IMR-90 (cell line): Measurements from ENCODE around the gene NDUFB10. TPM values are rescaled to one million over a fixed set of nuclear protein-coding genes. Genes with fewer than 3 reads are reported as not detected.

Source experiments
- ATAC-seq: fragments of 200-7000 bp; cut with Tn5 transposase; 2 replicates; pipeline ENCODE4 v1.9.1; 2020; ENCODE audit warnings: low read depth, mild to moderate bottlenecking, moderate library complexity
- BruUV-seq: library from RNA; stranded (reverse); fragments of 400-500 nt; replicated peaks from 2 replicates; lab custom pipeline; 2021; lab: Mats Ljungman, UMichigan
- CTCF ChIA-PET: fragments of 300-600 bp; formaldehyde crosslinking; extraction: SDS; loops from one replicate; lab custom pipeline; 2021; ENCODE audit warnings: antibody characterized with exemption; lab: Yijun Ruan, JAX
- POLR2A ChIA-PET: fragments of 300-600 bp; sonication (Branson Sonifier 250); formaldehyde crosslinking; loops from one replicate; lab custom pipeline; 2022; ENCODE audit warnings: antibody characterized with exemption; ENCODE audit not compliant: unreplicated experiment; lab: Charles Lee
- DNase-seq: peaks from one replicate; pipeline ENCODE4 v3.0.0; 2013
- H2AFZ ChIP-seq: replicated peaks from 2 replicates; pipeline ENCODE3; 2013; ENCODE audit warnings: low read length, mild to moderate bottlenecking; ENCODE audit not compliant: poor library complexity
- H2AK5ac ChIP-seq: 2 replicates; pipeline ENCODE4 v1.6.1; 2013; ENCODE audit warnings: low read depth, low read length, inconsistent platforms
- H2AK9ac ChIP-seq: replicated peaks from 2 replicates; pipeline ENCODE3; 2013; ENCODE audit warnings: mild to moderate bottlenecking, low read depth, low read length, moderate library complexity; ENCODE audit not compliant: poor library complexity
- H2BK120ac ChIP-seq: 2 replicates; pipeline ENCODE4 v1.6.1; 2013; ENCODE audit warnings: low read depth, low read length, inconsistent platforms
- H2BK15ac ChIP-seq: 3 replicates; pipeline ENCODE4 v1.6.1; 2013; ENCODE audit warnings: low read depth, low read length, inconsistent platforms
- H2BK20ac ChIP-seq: 2 replicates; pipeline ENCODE4 v1.6.1; 2013; ENCODE audit warnings: low read depth, mild to moderate bottlenecking, inconsistent platforms, low read length, moderate library complexity
- H2BK5ac ChIP-seq: 2 replicates; pipeline ENCODE4 v1.6.1; 2013; ENCODE audit warnings: mild to moderate bottlenecking, low read depth, low read length, inconsistent platforms; ENCODE audit not compliant: poor library complexity, severe bottlenecking
- H3K14ac ChIP-seq: replicated peaks from 2 replicates; pipeline ENCODE4 v1.6.1; 2013; ENCODE audit warnings: low read depth, low read length, inconsistent platforms
- H3K18ac ChIP-seq: 2 replicates; pipeline ENCODE4 v1.6.1; 2013; ENCODE audit warnings: low read depth, low read length, control low read depth
- H3K23ac ChIP-seq: 2 replicates; pipeline ENCODE4 v1.6.1; 2013; ENCODE audit warnings: low read depth, low read length, inconsistent platforms
- H3K27ac ChIP-seq: 2 replicates; pipeline ENCODE4 v1.5.1; 2013; ENCODE audit warnings: mild to moderate bottlenecking, control low read depth, low read length; ENCODE audit not compliant: insufficient read depth
- H3K27me3 ChIP-seq: 2 replicates; pipeline ENCODE4 v1.6.1; 2013; ENCODE audit warnings: low read length; ENCODE audit not compliant: control insufficient read depth, insufficient read depth
- H3K36me3 ChIP-seq: 2 replicates; pipeline ENCODE4 v1.6.1; 2013; ENCODE audit warnings: low read length, mixed read lengths; ENCODE audit not compliant: control insufficient read depth, insufficient read depth
- H3K4ac ChIP-seq: 2 replicates; pipeline ENCODE4 v1.6.1; 2013; ENCODE audit warnings: low read depth, low read length, inconsistent platforms
- H3K4me1 ChIP-seq: 2 replicates; pipeline ENCODE4 v1.6.1; 2013; ENCODE audit warnings: low read length, mixed read lengths; ENCODE audit not compliant: control insufficient read depth, insufficient read depth
- H3K4me2 ChIP-seq: 2 replicates; pipeline ENCODE4 v1.6.1; 2013; ENCODE audit warnings: low read depth, mild to moderate bottlenecking, control low read depth, low read length, moderate library complexity
- H3K4me3 ChIP-seq: 2 replicates; pipeline ENCODE4 v1.5.1; 2013; ENCODE audit warnings: low read depth, mild to moderate bottlenecking, control low read depth, low read length, moderate library complexity; ENCODE audit not compliant: insufficient read depth
- H3K56ac ChIP-seq: 2 replicates; pipeline ENCODE4 v1.6.1; 2013; ENCODE audit warnings: low read length, inconsistent platforms; ENCODE audit not compliant: insufficient read depth; ENCODE audit errors: extremely low read depth
- H3K79me1 ChIP-seq, 2 experiments: 2 replicates each; pipeline ENCODE4 v1.6.1; 2013; ENCODE audit warnings: low read length in 2 of 2, inconsistent platforms in 1 of 2, low read depth in 1 of 2
- H3K9ac ChIP-seq: 2 replicates; pipeline ENCODE4 v1.6.1; 2013; ENCODE audit warnings: low read depth, low read length, control low read depth
- H3K9me1 ChIP-seq: 2 replicates; pipeline ENCODE4 v1.6.1; 2013; ENCODE audit warnings: low read length, inconsistent platforms; ENCODE audit not compliant: insufficient read depth
- H3K9me3 ChIP-seq: 2 replicates; pipeline ENCODE4 v1.6.1; 2013; ENCODE audit warnings: low read length; ENCODE audit not compliant: control insufficient read depth, insufficient read depth
- H4K20me1 ChIP-seq: 2 replicates; pipeline ENCODE4 v1.6.1; 2013; ENCODE audit warnings: low read length, inconsistent platforms; ENCODE audit not compliant: insufficient read depth
- H4K5ac ChIP-seq: 2 replicates; pipeline ENCODE4 v1.6.1; 2013; ENCODE audit warnings: mild to moderate bottlenecking, low read depth, low read length, control low read depth
- H4K8ac ChIP-seq, 2 experiments: 2 replicates each; pipeline ENCODE4 v1.6.1; 2013; ENCODE audit warnings: low read depth in 2 of 2, low read length in 2 of 2, control low read depth in 1 of 2, inconsistent platforms in 1 of 2
- H4K91ac ChIP-seq: 2 replicates; pipeline ENCODE4 v1.6.1; 2013; ENCODE audit warnings: low read depth, low read length, inconsistent platforms; ENCODE audit not compliant: insufficient read depth
- CEBPB ChIP-seq: IDR thresholded peaks from 2 replicates; pipeline ENCODE4 v1.6.1; 2012; ENCODE audit warnings: low read depth, low read length, improper control_type of control experiment
- CHD1 ChIP-seq: IDR thresholded peaks from 2 replicates; pipeline ENCODE4 v1.6.1; 2012; ENCODE audit warnings: low read depth, low read length, improper control_type of control experiment
- MAFK ChIP-seq: IDR thresholded peaks from 2 replicates; pipeline ENCODE4 v1.6.1; 2012; ENCODE audit warnings: low read depth, low read length, improper control_type of control experiment
- NFE2L2 ChIP-seq: fragments of 150-350 bp; IDR thresholded peaks from 2 replicates; pipeline ENCODE4 v1.6.1; 2016; ENCODE audit warnings: low read depth, mild to moderate bottlenecking, low read length
- POLR2A ChIP-seq: IDR thresholded peaks from 2 replicates; pipeline ENCODE4 v1.6.1; 2012; ENCODE audit warnings: mild to moderate bottlenecking, low read depth, low read length
- RAD21 ChIP-seq: IDR thresholded peaks from 2 replicates; pipeline ENCODE4 v1.6.1; 2012; ENCODE audit warnings: low read length, improper control_type of control experiment
- RCOR1 ChIP-seq: IDR thresholded peaks from 2 replicates; pipeline ENCODE4 v1.6.1; 2012; ENCODE audit warnings: mild to moderate bottlenecking, low read length, improper control_type of control experiment; ENCODE audit not compliant: insufficient replicate concordance
- RFX5 ChIP-seq: IDR thresholded peaks from 2 replicates; pipeline ENCODE4 v1.8.0; 2012; ENCODE audit warnings: low read depth, mild to moderate bottlenecking, low read length, moderate library complexity
- SMC3 ChIP-seq: fragments of 150-350 bp; IDR thresholded peaks from 2 replicates; pipeline ENCODE4 v1.6.1; 2016; ENCODE audit warnings: low read depth, mild to moderate bottlenecking, antibody characterized with exemption, low read length, moderate library complexity
- WGBS, 2 experiments: methylation state at CpG; one replicate each; pipeline versions ENCODE4 v1.1.5 to v1.1.7; 2013; ENCODE audit warnings: missing lambda C conversion rate in 2 of 2; ENCODE audit not compliant: insufficient read length in 1 of 2; ENCODE audit errors: extremely low coverage in 2 of 2; 5-methylcytosine and 5-hydroxymethylcytosine counted together
- dilution Hi-C: fragments of 300-500 bp; cut with HindIII; formaldehyde crosslinking; loops from one replicate; pipeline ENCODE4 v1.14.3; 2018; ENCODE audit warnings: low sequenced_read_pairs; ENCODE audit not compliant: unreplicated experiment
- in situ Hi-C: fragments of 300-500 bp; cut with MboI; formaldehyde crosslinking; loops from 3 replicates; pipeline ENCODE4 v1.14.3; 2019; ENCODE audit warnings: low sequenced_read_pairs, inconsistent platforms, mixed read lengths
- intact Hi-C: fragments of 100-400 bp; cut with micrococcal nuclease; formaldehyde crosslinking; loops from 2 replicates; pipeline ENCODE4 v1.10.0; 2022
- polyA plus RNA-seq, 3 experiments: library from polyadenylated mRNA; depleted of rRNA; stranded (reverse); fragments of >200 nt; gene quantifications; 2 replicates each; pipeline ENCODE4 v1.2.3, GENCODE V29; 2012; ENCODE audit warnings: low replicate concordance in 1 of 3
- total RNA-seq: library from RNA; depleted of rRNA; stranded (reverse); fragments of >200 nt; gene quantifications from 2 replicates; pipeline ENCODE4 v1.2.3, GENCODE V29; 2012
- TF ChIP-seq, protein P1 (sequence below): conservative IDR thresholded peaks from 2 replicates; pipeline ENCODE4 v1.5.1; 2012; ENCODE audit warnings: mild to moderate bottlenecking, low read depth, low read length, improper control_type of control experiment

NDUFB10 gene
- total and polyA plus RNA-seq, 2 of the 4 experiments (the other 2 are of a cell fraction): 189 to 220 TPM

DNA sequence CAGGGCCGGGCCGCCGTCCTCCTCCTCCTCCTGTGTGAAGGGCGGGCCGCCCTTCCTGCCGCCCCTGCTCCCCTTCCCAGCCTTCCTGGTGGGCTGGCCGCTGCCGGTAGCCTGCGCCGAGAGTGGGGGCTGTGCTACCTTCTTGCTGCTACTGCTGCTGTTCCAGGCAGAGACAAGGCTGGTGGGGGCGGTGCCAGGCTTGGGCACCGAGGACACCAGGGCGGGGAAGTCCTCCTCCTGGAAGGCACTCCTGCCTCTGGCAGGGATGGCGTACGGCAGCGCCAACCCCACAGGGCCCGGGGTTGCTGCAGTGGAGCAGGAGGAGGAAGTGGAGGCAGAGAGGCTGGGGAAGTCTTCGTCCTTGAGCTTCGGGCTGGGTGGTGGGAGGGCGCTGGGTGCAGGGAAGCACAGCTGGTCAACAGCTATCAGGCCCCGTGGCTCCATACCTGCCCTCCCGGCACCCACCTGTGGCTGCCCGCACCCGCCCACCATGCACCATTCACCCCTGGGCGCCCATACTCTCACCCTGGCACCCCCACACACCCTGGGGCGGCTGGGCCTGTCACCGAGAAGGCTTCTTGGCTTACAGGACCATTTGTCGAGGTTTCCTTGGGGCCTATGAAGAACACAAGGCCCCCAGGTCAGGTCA is 40.7 kb downstream of the NDUFB10 start:
- H3K9me1 ChIP-seq: peaks cover 20% of the 10 kb centered on the region
- no peak overlapping the region for H2BK120ac ChIP-seq
- no peak overlapping the region for H4K5ac ChIP-seq
- no peak overlapping the region for H2AK5ac ChIP-seq
- H2BK5ac ChIP-seq: no peak overlapping the region
- H3K79me1 ChIP-seq: peaks cover 10 to 70% of the 10 kb centered on the region in 2 experiments
- no peak overlapping the region for H3K4me2 ChIP-seq
- in situ Hi-C loops (no loop called here), intact Hi-C loops (loop anchor here (5.0 kb wide), 1 partner anchor 142 kb away; no protein-coding TSS in a partner anchor), dilution Hi-C loops (no loop called here)
- 95% methylated on average over 11 of the region's 28 CpGs; no CpG with 5 or more reads in 1 of the 2 experiments for WGBS, 2 experiments
- no peak overlapping the region for H3K4ac ChIP-seq
- no peak for DNase-seq
- TF ChIP-seq SMC3: no peak
- no peak for TF ChIP-seq RFX5
- TF ChIP-seq POLR2A: no peak
- TF ChIP-seq MAFK: no peak
- TF ChIP-seq CEBPB: no peak
- no peak for TF ChIP-seq CHD1
- no peak for TF ChIP-seq RCOR1
- no peak for TF ChIP-seq NFE2L2
- TF ChIP-seq, protein P1, sequence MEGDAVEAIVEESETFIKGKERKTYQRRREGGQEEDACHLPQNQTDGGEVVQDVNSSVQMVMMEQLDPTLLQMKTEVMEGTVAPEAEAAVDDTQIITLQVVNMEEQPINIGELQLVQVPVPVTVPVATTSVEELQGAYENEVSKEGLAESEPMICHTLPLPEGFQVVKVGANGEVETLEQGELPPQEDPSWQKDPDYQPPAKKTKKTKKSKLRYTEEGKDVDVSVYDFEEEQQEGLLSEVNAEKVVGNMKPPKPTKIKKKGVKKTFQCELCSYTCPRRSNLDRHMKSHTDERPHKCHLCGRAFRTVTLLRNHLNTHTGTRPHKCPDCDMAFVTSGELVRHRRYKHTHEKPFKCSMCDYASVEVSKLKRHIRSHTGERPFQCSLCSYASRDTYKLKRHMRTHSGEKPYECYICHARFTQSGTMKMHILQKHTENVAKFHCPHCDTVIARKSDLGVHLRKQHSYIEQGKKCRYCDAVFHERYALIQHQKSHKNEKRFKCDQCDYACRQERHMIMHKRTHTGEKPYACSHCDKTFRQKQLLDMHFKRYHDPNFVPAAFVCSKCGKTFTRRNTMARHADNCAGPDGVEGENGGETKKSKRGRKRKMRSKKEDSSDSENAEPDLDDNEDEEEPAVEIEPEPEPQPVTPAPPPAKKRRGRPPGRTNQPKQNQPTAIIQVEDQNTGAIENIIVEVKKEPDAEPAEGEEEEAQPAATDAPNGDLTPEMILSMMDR: no peak
- no peak for TF ChIP-seq RAD21
- H3K4me1 ChIP-seq: peaks cover 24% of the 10 kb centered on the region
- H2BK15ac ChIP-seq: no peak overlapping the region
- no peak overlapping the region for H4K8ac ChIP-seq
- H2AK9ac ChIP-seq: no peak overlapping the region
- BruUV-seq: no TSS peak
- no peak for ATAC-seq
- no peak overlapping the region for H3K9ac ChIP-seq
- no peak overlapping the region for H2BK20ac ChIP-seq
- no peak overlapping the region for H3K27ac ChIP-seq
- no peak overlapping the region for H3K18ac ChIP-seq
- ChIA-PET POLR2A (no interaction called here), CTCF (interaction anchor here (0.8 kb wide), 1 partner anchor 141 kb away, joined by 5 read pairs; no protein-coding TSS in a partner anchor)
- no peak overlapping the region for H3K23ac ChIP-seq
- no peaks in the 10 kb centered on the region for H3K27me3 ChIP-seq
- no peak overlapping the region for H2AFZ ChIP-seq
- no peaks in the 10 kb centered on the region for H3K9me3 ChIP-seq
- H3K4me3 ChIP-seq: no peak overlapping the region
- no peak overlapping the region for H3K56ac ChIP-seq
- no peak overlapping the region for H4K91ac ChIP-seq
- H3K14ac ChIP-seq: no peak overlapping the region
- H4K20me1 ChIP-seq: peaks cover 49% of the 10 kb centered on the region
- H3K36me3 ChIP-seq: peaks cover 52% of the 10 kb centered on the region
